ENCODE measurements around the gene PSG6. TPM values are rescaled to one million over a fixed set of nuclear protein-coding genes. Genes with fewer than 3 reads are reported as not detected.
"Not testable (repeated sequence)": the region's sequence is repeated elsewhere in the genome, so short reads cannot be mapped to it uniquely, and the experiment has no call there.

PSG6 gene
- total RNA-seq, 1 experiment from 2014 or later, result not detected

DNA sequence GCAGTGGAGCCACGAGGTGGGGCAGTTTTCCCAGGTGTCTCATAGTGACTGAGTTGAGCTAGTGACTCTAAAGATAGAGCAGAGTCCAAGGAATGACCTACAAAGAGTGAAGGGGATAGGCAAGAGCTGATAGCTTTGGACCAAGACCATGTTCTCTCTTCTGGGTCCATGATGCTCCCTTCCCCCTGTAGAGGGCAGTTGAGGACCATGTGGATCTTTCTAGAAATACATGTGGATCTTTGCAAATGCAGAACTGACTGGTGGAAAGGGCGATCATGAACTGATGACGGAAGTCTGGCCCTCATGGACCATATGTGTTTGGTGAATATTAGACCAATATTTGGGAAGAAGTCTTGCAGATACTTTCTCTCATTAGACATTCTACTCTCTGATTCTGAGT, 45.1 kb downstream of the PSG6 start:
- no peak for DNase-seq (ENCODE audit: low spot score)
- no peak overlapping the region for H3K27ac ChIP-seq (ENCODE audit: low read depth, low read length, poor library complexity, severe bottlenecking)
- no TSS peak for BruUV-seq (replicated peaks)
- CTCF ChIA-PET, result no interaction called here
- H3K4me3 ChIP-seq (ENCODE audit: low read depth, low read length, poor library complexity, severe bottlenecking), result no peak overlapping the region
- intact Hi-C loops (cut with micrococcal nuclease; ENCODE audit: unreplicated experiment), result no loop called here
- no peaks in the 10 kb centered on the region for H3K36me3 ChIP-seq (ENCODE audit: insufficient read depth, low read length, poor library complexity, severe bottlenecking)
- no peaks in the 10 kb centered on the region for H3K27me3 ChIP-seq (replicated peaks; ENCODE audit: insufficient read depth, low read depth, low read length, poor library complexity)
- no peak for TF ChIP-seq EZH2 (IDR thresholded peaks at IDR 0.05; ENCODE audit: borderline replicate concordance, low read depth, low read length, poor library complexity, severe bottlenecking)
- TF ChIP-seq, protein P1, sequence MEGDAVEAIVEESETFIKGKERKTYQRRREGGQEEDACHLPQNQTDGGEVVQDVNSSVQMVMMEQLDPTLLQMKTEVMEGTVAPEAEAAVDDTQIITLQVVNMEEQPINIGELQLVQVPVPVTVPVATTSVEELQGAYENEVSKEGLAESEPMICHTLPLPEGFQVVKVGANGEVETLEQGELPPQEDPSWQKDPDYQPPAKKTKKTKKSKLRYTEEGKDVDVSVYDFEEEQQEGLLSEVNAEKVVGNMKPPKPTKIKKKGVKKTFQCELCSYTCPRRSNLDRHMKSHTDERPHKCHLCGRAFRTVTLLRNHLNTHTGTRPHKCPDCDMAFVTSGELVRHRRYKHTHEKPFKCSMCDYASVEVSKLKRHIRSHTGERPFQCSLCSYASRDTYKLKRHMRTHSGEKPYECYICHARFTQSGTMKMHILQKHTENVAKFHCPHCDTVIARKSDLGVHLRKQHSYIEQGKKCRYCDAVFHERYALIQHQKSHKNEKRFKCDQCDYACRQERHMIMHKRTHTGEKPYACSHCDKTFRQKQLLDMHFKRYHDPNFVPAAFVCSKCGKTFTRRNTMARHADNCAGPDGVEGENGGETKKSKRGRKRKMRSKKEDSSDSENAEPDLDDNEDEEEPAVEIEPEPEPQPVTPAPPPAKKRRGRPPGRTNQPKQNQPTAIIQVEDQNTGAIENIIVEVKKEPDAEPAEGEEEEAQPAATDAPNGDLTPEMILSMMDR (conservative IDR thresholded peaks at IDR 0.05; ENCODE audit: low read depth, low read length), result no peak
- no peaks in the 10 kb centered on the region for H3K9me3 ChIP-seq (ENCODE audit: low read depth, low read length, poor library complexity, severe bottlenecking)
- POLR2A ChIA-PET (ENCODE audit: low non-redundant PET), result no interaction called here
- H3K4me1 ChIP-seq (ENCODE audit: insufficient read depth, low read length, poor library complexity, severe bottlenecking), result no peaks in the 10 kb centered on the region

DNA sequence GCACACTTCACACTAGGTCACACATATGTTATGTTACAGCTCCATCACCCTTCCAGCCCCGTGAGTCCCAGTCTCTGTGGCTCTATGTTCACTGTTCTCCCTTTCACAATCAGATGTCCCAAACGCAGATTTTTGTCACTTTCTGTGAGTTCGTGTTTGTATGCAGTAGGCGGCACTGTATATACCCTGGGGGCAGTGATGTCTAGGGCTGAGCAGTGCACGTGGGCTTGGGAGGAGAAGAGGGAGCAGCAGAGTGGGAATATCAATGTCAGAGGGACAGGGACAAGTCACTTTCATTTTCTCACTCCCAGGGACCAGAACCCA, 60.2 kb downstream of the PSG6 start:
- no TSS peak for BruUV-seq (replicated peaks)
- DNase-seq (ENCODE audit: low spot score), result no peak
- Histone ChIP-seq H3K27ac (ENCODE audit: low read depth, low read length, poor library complexity, severe bottlenecking) (no peak overlapping the region), H3K36me3 (ENCODE audit: insufficient read depth, low read length, poor library complexity, severe bottlenecking) (no peaks in the 10 kb centered on the region), H3K4me3 (ENCODE audit: low read depth, low read length, poor library complexity, severe bottlenecking) (no peak overlapping the region), H3K4me1 (ENCODE audit: insufficient read depth, low read length, poor library complexity, severe bottlenecking) (no peaks in the 10 kb centered on the region), H3K27me3 (replicated peaks; ENCODE audit: insufficient read depth, low read depth, low read length, poor library complexity) (no peaks in the 10 kb centered on the region), H3K9me3 (ENCODE audit: low read depth, low read length, poor library complexity, severe bottlenecking) (no peaks in the 10 kb centered on the region)
- intact Hi-C loops (cut with micrococcal nuclease; ENCODE audit: unreplicated experiment), result no loop called here
- TF ChIP-seq EZH2 (IDR thresholded peaks at IDR 0.05; ENCODE audit: borderline replicate concordance, low read depth, low read length, poor library complexity, severe bottlenecking), result no peak
- TF ChIP-seq, protein P1 (conservative IDR thresholded peaks at IDR 0.05; ENCODE audit: low read depth, low read length), result 0 out of 2 replicates have a peak, but pooled peaks have one; percentile 30
- POLR2A ChIA-PET (ENCODE audit: low non-redundant PET), result no interaction called here
- CTCF ChIA-PET, result no interaction called here

DNA sequence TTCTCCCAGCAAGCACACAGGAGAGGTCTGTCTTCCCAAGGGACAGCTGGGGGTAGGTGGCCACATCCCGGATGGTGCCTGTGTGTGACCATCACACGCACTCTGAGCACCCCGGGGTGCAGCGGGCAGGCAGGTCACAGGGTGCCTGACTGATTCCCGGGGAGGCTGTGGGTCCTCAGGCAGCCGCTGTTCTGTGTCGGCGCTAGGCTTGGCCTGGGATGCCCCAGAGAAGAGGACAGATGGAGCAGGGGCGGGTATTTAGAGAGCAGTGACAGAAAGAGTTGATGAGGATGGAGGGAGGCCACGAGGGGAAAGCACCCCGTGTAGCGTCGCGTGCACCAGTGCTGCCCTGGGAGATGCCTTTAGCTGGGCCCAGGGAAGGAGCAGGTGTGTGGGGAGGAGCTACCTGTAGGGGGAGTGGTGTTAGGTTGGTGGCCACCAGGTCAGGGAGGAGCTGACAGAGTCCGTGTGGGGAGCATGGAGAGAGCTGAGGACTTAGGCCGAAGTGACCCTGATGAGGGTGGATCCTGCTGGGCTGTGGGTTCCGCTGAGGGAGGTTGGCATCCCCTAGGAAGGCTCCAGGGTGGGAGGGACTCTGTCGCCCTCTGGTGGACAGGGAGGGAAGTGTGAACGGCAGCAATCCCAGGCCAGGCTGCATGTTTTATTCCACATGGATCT, 60.7 kb downstream of the PSG6 start:
- H3K4me3 ChIP-seq (ENCODE audit: low read depth, low read length, poor library complexity, severe bottlenecking); BruUV-seq (replicated peaks); H3K9me3 ChIP-seq (ENCODE audit: low read depth, low read length, poor library complexity, severe bottlenecking); H3K4me1 ChIP-seq (ENCODE audit: insufficient read depth, low read length, poor library complexity, severe bottlenecking); H3K27ac ChIP-seq (ENCODE audit: low read depth, low read length, poor library complexity, severe bottlenecking); POLR2A ChIA-PET (ENCODE audit: low non-redundant PET); CTCF ChIA-PET; H3K27me3 ChIP-seq (replicated peaks; ENCODE audit: insufficient read depth, low read depth, low read length, poor library complexity); H3K36me3 ChIP-seq (ENCODE audit: insufficient read depth, low read length, poor library complexity, severe bottlenecking); intact Hi-C loops (cut with micrococcal nuclease; ENCODE audit: unreplicated experiment): not testable (repeated sequence)
- TF ChIP-seq, protein P1 (conservative IDR thresholded peaks at IDR 0.05; ENCODE audit: low read depth, low read length), result peak; percentile 64
- peak; percentile 12 for DNase-seq (ENCODE audit: low spot score)

GRCh38 chr19:42854745-42855144, 62.9 kb downstream of the PSG6 start:
- H3K27me3 ChIP-seq (replicated peaks; ENCODE audit: insufficient read depth, low read depth, low read length, poor library complexity); POLR2A ChIA-PET (ENCODE audit: low non-redundant PET); CTCF ChIA-PET; H3K4me1 ChIP-seq (ENCODE audit: insufficient read depth, low read length, poor library complexity, severe bottlenecking); intact Hi-C loops (cut with micrococcal nuclease; ENCODE audit: unreplicated experiment); H3K36me3 ChIP-seq (ENCODE audit: insufficient read depth, low read length, poor library complexity, severe bottlenecking); BruUV-seq (replicated peaks); H3K4me3 ChIP-seq (ENCODE audit: low read depth, low read length, poor library complexity, severe bottlenecking); H3K27ac ChIP-seq (ENCODE audit: low read depth, low read length, poor library complexity, severe bottlenecking); DNase-seq (ENCODE audit: low spot score); H3K9me3 ChIP-seq (ENCODE audit: low read depth, low read length, poor library complexity, severe bottlenecking): not testable (repeated sequence)

DNA sequence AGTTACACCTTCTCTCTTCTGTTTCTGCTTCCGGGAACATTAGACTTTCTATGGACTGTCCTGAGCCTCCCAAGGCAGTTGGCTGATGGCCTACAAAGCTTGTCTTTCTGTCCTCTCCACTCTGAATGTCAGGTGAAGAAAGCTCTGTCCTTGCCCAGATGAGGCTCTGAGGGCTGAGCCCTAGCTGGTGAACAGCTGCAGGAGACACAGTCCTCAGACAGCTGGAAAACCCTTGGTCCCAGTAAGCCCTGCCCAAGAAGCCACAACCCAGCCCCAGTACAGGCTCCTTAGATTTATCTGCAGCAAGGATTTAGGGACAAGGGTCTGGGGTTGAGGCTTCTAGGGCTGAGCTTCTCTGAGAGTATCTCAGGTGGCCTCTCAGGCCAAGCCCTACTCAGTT, 64.5 kb downstream of the PSG6 start:
- H3K9me3 ChIP-seq (ENCODE audit: low read depth, low read length, poor library complexity, severe bottlenecking); H3K27ac ChIP-seq (ENCODE audit: low read depth, low read length, poor library complexity, severe bottlenecking); CTCF ChIA-PET; DNase-seq (ENCODE audit: low spot score); H3K4me3 ChIP-seq (ENCODE audit: low read depth, low read length, poor library complexity, severe bottlenecking); H3K4me1 ChIP-seq (ENCODE audit: insufficient read depth, low read length, poor library complexity, severe bottlenecking); H3K27me3 ChIP-seq (replicated peaks; ENCODE audit: insufficient read depth, low read depth, low read length, poor library complexity); BruUV-seq (replicated peaks); intact Hi-C loops (cut with micrococcal nuclease; ENCODE audit: unreplicated experiment); H3K36me3 ChIP-seq (ENCODE audit: insufficient read depth, low read length, poor library complexity, severe bottlenecking); POLR2A ChIA-PET (ENCODE audit: low non-redundant PET): not testable (repeated sequence)

Data from A673 (cell line).